HepG2 (cell line): ENCODE data around the gene ULBP1. TPM values are rescaled to one million over a fixed set of nuclear protein-coding genes. Genes with fewer than 3 reads are reported as not detected.

Experiments used
- ATAC-seq: fragments of 200-7000 bp; cut with Tn5 transposase; 3 replicates; pipeline ENCODE4 v1.9.1; 2020; ENCODE audit warnings: mild to moderate bottlenecking, moderate library complexity
- BruUV-seq: library from RNA; stranded (reverse); fragments of 400-500 nt; replicated peaks from 2 replicates; lab custom pipeline; 2021; lab: Mats Ljungman, UMichigan
- CTCF ChIA-PET: fragments of 300-600 bp; formaldehyde crosslinking; extraction: SDS; loops from one replicate; lab custom pipeline; 2021; ENCODE audit warnings: low total read pairs, inconsistent platforms, low intra/inter-chr PET ratio; lab: Yijun Ruan, JAX
- POLR2A ChIA-PET: fragments of 350-600 bp; sonication (Branson Sonifier 250); formaldehyde crosslinking; loops from one replicate; lab custom pipeline; 2020; ENCODE audit warnings: antibody characterized with exemption, inconsistent platforms; lab: Yijun Ruan, JAX
- DNase-seq: peaks from one replicate; pipeline ENCODE4 v3.0.0-alpha.2; 2015; ENCODE audit warnings: low spot score
- FAIRE-seq: peaks from 3 replicates; lab custom pipeline; 2011; peaks lifted over from hg19 to GRCh38; lab: Jason Lieb, UNC
- H2AFZ ChIP-seq: one replicate; pipeline ENCODE4 v1.6.1; 2011; ENCODE audit warnings: low read length, inconsistent platforms
- H3K27ac ChIP-seq: fragments of 300-600 bp; 3 replicates; pipeline ENCODE4 v1.8.0; 2011; ENCODE audit warnings: mixed run types, mild to moderate bottlenecking, mixed read lengths, low read length, inconsistent platforms; ENCODE audit not compliant: insufficient read depth; ENCODE audit errors: extremely low read length
- H3K27me3 ChIP-seq, 2 experiments: fragments of 200-600 bp in 1 of 2; 2 replicates in 1 of 2; 3 replicates in 1 of 2; pipeline versions ENCODE4 v1.6.0 to v1.8.0; 2011; ENCODE audit warnings: low read length in 2 of 2, mild to moderate bottlenecking in 2 of 2, moderate library complexity in 2 of 2, inconsistent platforms in 1 of 2; ENCODE audit not compliant: insufficient read depth in 2 of 2, control insufficient read depth in 1 of 2
- H3K36me3 ChIP-seq, 2 experiments: fragments of 200-600 bp in 1 of 2; replicated peaks in 1 of 2; 2 replicates in 1 of 2; 3 replicates in 1 of 2; pipeline versions ENCODE4 v1.5.1 to v1.8.0; 2011; ENCODE audit warnings: low read length in 2 of 2, inconsistent platforms in 1 of 2; ENCODE audit not compliant: insufficient read depth in 2 of 2, control insufficient read depth in 1 of 2
- H3K4me1 ChIP-seq: 2 replicates; pipeline ENCODE4 v1.5.1; 2012; ENCODE audit warnings: low read length, inconsistent platforms; ENCODE audit not compliant: insufficient read depth
- H3K4me2 ChIP-seq: 2 replicates; pipeline ENCODE4 v1.6.0; 2011; ENCODE audit warnings: low read depth, low read length, inconsistent platforms
- H3K4me3 ChIP-seq, 3 experiments: fragments of 200-600 bp in 1 of 3; sonication (generic), shearing (Covaris generic) in 1 of 3; replicated peaks in 1 of 3; 2 replicates each; pipeline ENCODE4 v1.5.1; 2011 to 2016; ENCODE audit warnings: low read length in 3 of 3, inconsistent platforms in 2 of 3, low read depth in 2 of 3, mild to moderate bottlenecking in 2 of 3, control low read depth in 1 of 3, mixed read lengths in 1 of 3; ENCODE audit not compliant: insufficient read depth in 1 of 3
- H3K79me2 ChIP-seq: one replicate; pipeline ENCODE4 v1.6.1; 2011; ENCODE audit warnings: low read length, inconsistent platforms; ENCODE audit not compliant: insufficient read depth
- H3K9ac ChIP-seq: 2 replicates; pipeline ENCODE4 v1.6.0; 2011; ENCODE audit warnings: mild to moderate bottlenecking, low read depth, low read length, inconsistent platforms; ENCODE audit not compliant: insufficient read depth
- H3K9me3 ChIP-seq: 2 replicates; pipeline ENCODE4 v1.5.1; 2012; ENCODE audit warnings: mild to moderate bottlenecking, low read length
- H4K20me1 ChIP-seq: 2 replicates; pipeline ENCODE4 v1.6.0; 2011; ENCODE audit warnings: inconsistent platforms, mild to moderate bottlenecking, low read length, moderate library complexity; ENCODE audit not compliant: insufficient read depth
- RORA ChIP-seq: sonication (generic); formaldehyde crosslinking; IDR thresholded peaks from 2 replicates; pipeline ENCODE4 v1.5.0; 2020; ENCODE audit warnings: mild to moderate bottlenecking, missing genetic modification reagents, moderate library complexity
- ZBTB44 ChIP-seq: sonication (generic); formaldehyde crosslinking; IDR thresholded peaks from 2 replicates; pipeline ENCODE4 v1.4.0; 2020; ENCODE audit warnings: missing genetic modification reagents
- ZNF547 ChIP-seq: sonication (generic); formaldehyde crosslinking; IDR thresholded peaks from 2 replicates; pipeline ENCODE4 v1.5.1; 2020; ENCODE audit warnings: mild to moderate bottlenecking, missing genetic modification reagents
- ZNF556 ChIP-seq: sonication (generic); formaldehyde crosslinking; IDR thresholded peaks from 2 replicates; pipeline ENCODE4 v1.4.0; 2020; ENCODE audit warnings: mild to moderate bottlenecking, missing genetic modification reagents, borderline replicate concordance
- WGBS: methylation state at CpG from one replicate; pipeline ENCODE4 v1.1.6; 2017; ENCODE audit warnings: low lambda C conversion rate; 5-methylcytosine and 5-hydroxymethylcytosine counted together
- in situ Hi-C: cut with HindIII; loops from 2 replicates; pipeline ENCODE4 v1.10.0; 2017; ENCODE audit warnings: low pct_unique_long_range_greater_than_20kb; ENCODE audit not compliant: extremely low pct_ligation_motif_present
- intact Hi-C: fragments of 100-400 bp; cut with micrococcal nuclease; formaldehyde crosslinking; loops from one replicate; pipeline ENCODE4 v1.10.0; 2022; ENCODE audit not compliant: unreplicated experiment
- polyA plus RNA-seq, 8 experiments: library from polyadenylated mRNA; depleted of rRNA in 3 of 8; stranded (reverse) in 7 of 8; unstranded in 1 of 8; fragments of >200 nt; fragmentation: Illumina TruSeq in 4 of 8; extraction: Trizol in 4 of 8; gene quantifications; 2 replicates each; pipeline versions ENCODE4 v1.2.1 to v1.2.3, GENCODE V29; 2011 to 2016; ENCODE audit warnings: low read depth in 4 of 8, missing spikeins in 1 of 8, mixed read lengths in 1 of 8; ENCODE audit not compliant: insufficient read depth in 1 of 8
- total RNA-seq, 5 experiments: library from RNA; depleted of rRNA; stranded (reverse); fragments of >200 nt; fragmentation: Illumina TruSeq; extraction: Trizol; gene quantifications; 2 replicates each; pipeline ENCODE4 v1.2.3, GENCODE V29; 2016; ENCODE audit warnings: low read depth in 1 of 5

The ULBP1 gene
- total and polyA plus RNA-seq, 2 of the 13 experiments (the other 11 are each of a cell fraction or from before 2014, with no cell fraction given): 0.04 to 0.09 TPM

- CTCF ChIA-PET: no interaction called here
- Histone ChIP-seq H3K9ac (no peak overlapping the region), H3K36me3 (no peaks in the 10 kb centered on the region), H2AFZ (no peak overlapping the region), H3K4me1 (peaks cover 13% of the 10 kb centered on the region; the same call in 1 of the 2 replicates), H3K79me2 (no peaks in the 10 kb centered on the region)
- no peak for FAIRE-seq
- intact Hi-C loops: no loop called here
- POLR2A ChIA-PET: no interaction called here
- 40% methylated on average over 14 of the region's 14 CpGs for WGBS
- TF ChIP-seq ZNF556 (CRISPR knock-in tag) (0 out of 2 replicates have a peak, but pooled peaks have one; percentile 3), RORA (no peak), ZBTB44 (CRISPR knock-in tag) (no peak), ZNF547 (CRISPR knock-in tag) (0 out of 2 replicates have a peak, but pooled peaks have one; percentile 3)
- TF ChIP-seq, all 625 proteins: peak for 2
- Histone ChIP-seq H3K4me2 (peak overlapping the region; percentile 74), H3K9me3 (no peaks in the 10 kb centered on the region), H3K27me3 (peaks cover 5 to 32% of the 10 kb centered on the region in 2 experiments; a peak in 3 of 5 replicates), H4K20me1 (no peaks in the 10 kb centered on the region), H3K27ac (no peak overlapping the region), H3K4me3 (peak overlapping the region; percentile 59 to 78 (median 77); a peak in 5 of 6 replicates)
- BruUV-seq: no TSS peak
- ATAC-seq (peak; percentile 2; the same call in 2 of the 3 replicates), DNase-seq (no peak)
- in situ Hi-C loops: loop anchor here (10.0 kb wide), 1 partner anchor 159 kb away; no protein-coding TSS in a partner anchor
Measured at GRCh38 chr6:150004101-150004782, 40.5 kb downstream of the ULBP1 start.
